ENCODE results near the gene SETBP1. TPM values are rescaled to one million over a fixed set of nuclear protein-coding genes. Genes with fewer than 3 reads are reported as not detected.

Gene SETBP1
- total RNA-seq, 1 experiment from 2014 or later, result 0.05 TPM

GRCh38 chr18:44938720-44939665 is 258.3 kb downstream of the SETBP1 start:
- Histone ChIP-seq H3K36me3 (ENCODE audit: control insufficient read depth in 1 of 2, insufficient read depth in 2 of 2, low read length in 2 of 2) (no peaks in the 10 kb centered on the region), H3K79me2 (ENCODE audit: insufficient read depth, low read length) (no peaks in the 10 kb centered on the region), H3K9me2 (ENCODE audit: insufficient read depth) (no peaks in the 10 kb centered on the region), H3K4me1 (ENCODE audit: control insufficient read depth in 1 of 2, insufficient read depth in 2 of 2, low read length in 2 of 2) (no peaks in the 10 kb centered on the region), H3K9me3 (ENCODE audit: control insufficient read depth in 1 of 2, insufficient read depth in 1 of 2, low read depth in 1 of 2, low read length in 2 of 2) (peaks cover 0 to 18% of the 10 kb centered on the region in 2 experiments; a peak in 2 of 4 replicates), H3K4me2 (ENCODE audit: low read length) (no peak overlapping the region), H3K27me3 (ENCODE audit: insufficient read depth, low read length) (no peaks in the 10 kb centered on the region), H4K20me1 (ENCODE audit: insufficient read depth) (no peaks in the 10 kb centered on the region), H3K27ac (ENCODE audit: low read depth, low read length) (no peak overlapping the region), H3K4me3 (replicated peaks in 1 of 2; ENCODE audit: low read depth in 1 of 2, low read length in 2 of 2) (no peak overlapping the region), H2AFZ (ENCODE audit: low read depth, low read length, poor library complexity, severe bottlenecking) (no peak overlapping the region), H3K9ac (ENCODE audit: low read length) (no peak overlapping the region)
- ChIA-PET RAD21 (ENCODE audit: low non-redundant PET in 1 of 2, low total read pairs in 2 of 2, uncharacterized antibody in 2 of 2, unreplicated experiment in 2 of 2) (no interaction called here), CTCF (no interaction called here), POLR2A (no interaction called here)
- ATAC-seq (no peak), DNase-seq (ENCODE audit: low read depth, low spot score) (no peak)
- BruUV-seq (replicated peaks), result no TSS peak
- intact Hi-C loops (cut with micrococcal nuclease), result no loop called here
- no peak for TF ChIP-seq POLR2A (IDR thresholded peaks at IDR 0.05; ENCODE audit: borderline replicate concordance, extremely low read depth, insufficient read depth, insufficient read length)
- no peak for TF ChIP-seq ZFX (IDR thresholded peaks at IDR 0.05)
- no peak for TF ChIP-seq JUND (IDR thresholded peaks at IDR 0.05)
- TF ChIP-seq TCF7L2 (IDR thresholded peaks at IDR 0.05; ENCODE audit: borderline replicate concordance, extremely low read depth, insufficient read depth, insufficient read length), result no peak
- no peak for TF ChIP-seq ZNF274 (IDR thresholded peaks at IDR 0.05; ENCODE audit: low read depth, low read length)
- no peak for TF ChIP-seq EZH2 (IDR thresholded peaks at IDR 0.05)
- TF ChIP-seq SIN3A (IDR thresholded peaks at IDR 0.05; ENCODE audit: low read depth), result no peak
- TF ChIP-seq, protein P1, sequence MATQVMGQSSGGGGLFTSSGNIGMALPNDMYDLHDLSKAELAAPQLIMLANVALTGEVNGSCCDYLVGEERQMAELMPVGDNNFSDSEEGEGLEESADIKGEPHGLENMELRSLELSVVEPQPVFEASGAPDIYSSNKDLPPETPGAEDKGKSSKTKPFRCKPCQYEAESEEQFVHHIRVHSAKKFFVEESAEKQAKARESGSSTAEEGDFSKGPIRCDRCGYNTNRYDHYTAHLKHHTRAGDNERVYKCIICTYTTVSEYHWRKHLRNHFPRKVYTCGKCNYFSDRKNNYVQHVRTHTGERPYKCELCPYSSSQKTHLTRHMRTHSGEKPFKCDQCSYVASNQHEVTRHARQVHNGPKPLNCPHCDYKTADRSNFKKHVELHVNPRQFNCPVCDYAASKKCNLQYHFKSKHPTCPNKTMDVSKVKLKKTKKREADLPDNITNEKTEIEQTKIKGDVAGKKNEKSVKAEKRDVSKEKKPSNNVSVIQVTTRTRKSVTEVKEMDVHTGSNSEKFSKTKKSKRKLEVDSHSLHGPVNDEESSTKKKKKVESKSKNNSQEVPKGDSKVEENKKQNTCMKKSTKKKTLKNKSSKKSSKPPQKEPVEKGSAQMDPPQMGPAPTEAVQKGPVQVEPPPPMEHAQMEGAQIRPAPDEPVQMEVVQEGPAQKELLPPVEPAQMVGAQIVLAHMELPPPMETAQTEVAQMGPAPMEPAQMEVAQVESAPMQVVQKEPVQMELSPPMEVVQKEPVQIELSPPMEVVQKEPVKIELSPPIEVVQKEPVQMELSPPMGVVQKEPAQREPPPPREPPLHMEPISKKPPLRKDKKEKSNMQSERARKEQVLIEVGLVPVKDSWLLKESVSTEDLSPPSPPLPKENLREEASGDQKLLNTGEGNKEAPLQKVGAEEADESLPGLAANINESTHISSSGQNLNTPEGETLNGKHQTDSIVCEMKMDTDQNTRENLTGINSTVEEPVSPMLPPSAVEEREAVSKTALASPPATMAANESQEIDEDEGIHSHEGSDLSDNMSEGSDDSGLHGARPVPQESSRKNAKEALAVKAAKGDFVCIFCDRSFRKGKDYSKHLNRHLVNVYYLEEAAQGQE (IDR thresholded peaks at IDR 0.05; ENCODE audit: low read depth), result no peak
- no peak for TF ChIP-seq ELF1 (IDR thresholded peaks at IDR 0.05; ENCODE audit: borderline replicate concordance, low read depth)
- TF ChIP-seq EZH2phosphoT487 (IDR thresholded peaks at IDR 0.05; ENCODE audit: borderline replicate concordance), result no peak
- TF ChIP-seq, protein P2, sequence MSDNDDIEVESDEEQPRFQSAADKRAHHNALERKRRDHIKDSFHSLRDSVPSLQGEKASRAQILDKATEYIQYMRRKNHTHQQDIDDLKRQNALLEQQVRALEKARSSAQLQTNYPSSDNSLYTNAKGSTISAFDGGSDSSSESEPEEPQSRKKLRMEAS (IDR thresholded peaks at IDR 0.05), result no peak
- no peak for TF ChIP-seq YY1 (IDR thresholded peaks at IDR 0.05; ENCODE audit: extremely low read depth, insufficient replicate concordance, low read depth, low read length)
